Measurements from ENCODE around the gene NRL.

DNA sequence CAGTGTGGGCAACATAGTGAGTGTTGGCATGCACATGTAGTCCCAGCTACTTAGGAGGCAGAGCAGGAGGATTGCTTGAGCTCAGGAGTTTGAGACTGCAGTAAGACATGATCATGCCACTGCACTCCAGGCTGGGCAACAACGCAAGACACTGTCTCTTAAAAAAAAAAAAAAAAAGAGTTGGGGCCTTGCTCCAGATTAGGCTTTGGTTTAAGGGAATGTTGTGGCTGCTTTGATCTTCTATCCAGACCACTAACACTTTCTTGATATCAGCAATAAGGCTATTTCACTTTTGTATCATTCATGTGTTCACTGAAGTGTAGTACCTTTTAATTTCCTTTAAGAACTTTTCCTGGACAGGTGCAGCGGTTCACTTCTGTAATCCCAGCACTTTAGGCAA is 12.9 kb upstream of the NRL start:
- TF ChIP-seq, protein P1, sequence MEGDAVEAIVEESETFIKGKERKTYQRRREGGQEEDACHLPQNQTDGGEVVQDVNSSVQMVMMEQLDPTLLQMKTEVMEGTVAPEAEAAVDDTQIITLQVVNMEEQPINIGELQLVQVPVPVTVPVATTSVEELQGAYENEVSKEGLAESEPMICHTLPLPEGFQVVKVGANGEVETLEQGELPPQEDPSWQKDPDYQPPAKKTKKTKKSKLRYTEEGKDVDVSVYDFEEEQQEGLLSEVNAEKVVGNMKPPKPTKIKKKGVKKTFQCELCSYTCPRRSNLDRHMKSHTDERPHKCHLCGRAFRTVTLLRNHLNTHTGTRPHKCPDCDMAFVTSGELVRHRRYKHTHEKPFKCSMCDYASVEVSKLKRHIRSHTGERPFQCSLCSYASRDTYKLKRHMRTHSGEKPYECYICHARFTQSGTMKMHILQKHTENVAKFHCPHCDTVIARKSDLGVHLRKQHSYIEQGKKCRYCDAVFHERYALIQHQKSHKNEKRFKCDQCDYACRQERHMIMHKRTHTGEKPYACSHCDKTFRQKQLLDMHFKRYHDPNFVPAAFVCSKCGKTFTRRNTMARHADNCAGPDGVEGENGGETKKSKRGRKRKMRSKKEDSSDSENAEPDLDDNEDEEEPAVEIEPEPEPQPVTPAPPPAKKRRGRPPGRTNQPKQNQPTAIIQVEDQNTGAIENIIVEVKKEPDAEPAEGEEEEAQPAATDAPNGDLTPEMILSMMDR (IDR thresholded peaks at IDR 0.05; ENCODE audit: low read length): no peak
- no peak for TF ChIP-seq EZH2 (IDR thresholded peaks at IDR 0.05; ENCODE audit: borderline replicate concordance, low read length)
